Testis (tissue), 2 donors: ENCODE results near the gene ARHGEF28.

ENCODE experiments used
- CTCF ChIP-seq, 3 experiments: fragments of 450-650 bp in 2 of 3; fragments of 200-600 bp in 1 of 3; sonication (generic) in 1 of 3; IDR thresholded peaks; one replicate each; pipeline ENCODE4 v1.5.1; 2016 to 2019; ENCODE audit warnings: antibody characterized with exemption in 3 of 3, mild to moderate bottlenecking in 2 of 3, moderate library complexity in 1 of 3
- POLR2A ChIP-seq: fragments of 450-650 bp; IDR thresholded peaks from one replicate; pipeline ENCODE4 v1.6.1; 2017; ENCODE audit warnings: antibody characterized with exemption, mild to moderate bottlenecking, moderate library complexity

- TF ChIP-seq CTCF (IDR thresholded peaks at IDR 0.05) (no peak), POLR2A (no peak)
Observed at GRCh38 chr5:73691302-73692080, 65.5 kb downstream of the ARHGEF28 start.
